Fibroblast of mammary gland (primary cell): ENCODE results near the gene STAT1.

ENCODE experiments used
- DNase-seq: peaks from one replicate; pipeline ENCODE4 v3.0.0-alpha.2; 2010; ENCODE audit warnings: low read depth
- H3K4me3 ChIP-seq: 2 replicates; pipeline ENCODE4 v1.5.1; 2011; ENCODE audit warnings: low read depth, mild to moderate bottlenecking, low read length, moderate library complexity; ENCODE audit not compliant: control insufficient read depth
- TF ChIP-seq, protein P1 (sequence below): conservative IDR thresholded peaks from 2 replicates; pipeline ENCODE4 v1.5.1; 2011; ENCODE audit warnings: low read depth, low read length, inconsistent platforms; ENCODE audit not compliant: control insufficient read depth, insufficient read depth

The STAT1 gene

DNA sequence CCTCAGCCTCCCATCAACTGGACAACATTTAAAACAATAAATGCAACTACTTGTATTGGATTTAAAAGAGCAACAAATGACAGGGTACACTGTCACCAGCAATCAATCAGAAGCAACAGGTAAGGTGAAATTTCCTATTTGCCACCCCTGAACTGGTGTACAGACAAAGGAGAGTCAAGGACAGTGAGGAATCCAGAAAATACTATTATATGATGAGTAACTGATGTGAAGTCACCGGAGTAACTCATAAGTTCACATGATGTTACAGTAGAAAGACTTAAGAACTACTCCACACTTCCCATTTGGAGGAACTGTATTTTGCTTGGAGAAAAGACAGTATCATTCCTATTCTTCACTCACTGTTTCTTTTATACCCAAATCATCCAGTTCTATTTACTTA is 4.1 kb upstream of the STAT1 start:
- H3K4me3 ChIP-seq = no peak overlapping the region
- DNase-seq = no peak
- TF ChIP-seq, protein P1, sequence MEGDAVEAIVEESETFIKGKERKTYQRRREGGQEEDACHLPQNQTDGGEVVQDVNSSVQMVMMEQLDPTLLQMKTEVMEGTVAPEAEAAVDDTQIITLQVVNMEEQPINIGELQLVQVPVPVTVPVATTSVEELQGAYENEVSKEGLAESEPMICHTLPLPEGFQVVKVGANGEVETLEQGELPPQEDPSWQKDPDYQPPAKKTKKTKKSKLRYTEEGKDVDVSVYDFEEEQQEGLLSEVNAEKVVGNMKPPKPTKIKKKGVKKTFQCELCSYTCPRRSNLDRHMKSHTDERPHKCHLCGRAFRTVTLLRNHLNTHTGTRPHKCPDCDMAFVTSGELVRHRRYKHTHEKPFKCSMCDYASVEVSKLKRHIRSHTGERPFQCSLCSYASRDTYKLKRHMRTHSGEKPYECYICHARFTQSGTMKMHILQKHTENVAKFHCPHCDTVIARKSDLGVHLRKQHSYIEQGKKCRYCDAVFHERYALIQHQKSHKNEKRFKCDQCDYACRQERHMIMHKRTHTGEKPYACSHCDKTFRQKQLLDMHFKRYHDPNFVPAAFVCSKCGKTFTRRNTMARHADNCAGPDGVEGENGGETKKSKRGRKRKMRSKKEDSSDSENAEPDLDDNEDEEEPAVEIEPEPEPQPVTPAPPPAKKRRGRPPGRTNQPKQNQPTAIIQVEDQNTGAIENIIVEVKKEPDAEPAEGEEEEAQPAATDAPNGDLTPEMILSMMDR = no peak

DNA sequence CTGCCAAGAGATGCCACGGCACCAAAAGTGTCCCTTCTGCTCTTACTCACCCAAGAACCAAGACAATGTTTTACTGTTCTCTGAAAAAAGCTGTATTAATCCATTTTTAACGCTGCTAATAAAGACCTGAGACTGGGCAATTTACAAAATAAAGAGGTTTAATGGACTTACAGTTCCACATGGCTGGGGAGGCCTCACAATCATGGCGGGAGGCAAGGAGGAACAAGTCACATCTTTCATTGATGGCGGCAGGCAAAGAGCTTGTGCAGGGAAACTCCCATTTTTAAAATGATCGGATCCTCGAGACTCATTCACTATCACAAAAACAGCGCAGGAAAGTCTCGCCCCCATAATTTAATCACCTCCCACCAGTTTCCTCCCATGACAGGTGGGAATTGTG is 1.9 kb upstream of the STAT1 start:
- TF ChIP-seq, protein P1 = no peak
- no peak for DNase-seq
- no peak overlapping the region for H3K4me3 ChIP-seq

DNA sequence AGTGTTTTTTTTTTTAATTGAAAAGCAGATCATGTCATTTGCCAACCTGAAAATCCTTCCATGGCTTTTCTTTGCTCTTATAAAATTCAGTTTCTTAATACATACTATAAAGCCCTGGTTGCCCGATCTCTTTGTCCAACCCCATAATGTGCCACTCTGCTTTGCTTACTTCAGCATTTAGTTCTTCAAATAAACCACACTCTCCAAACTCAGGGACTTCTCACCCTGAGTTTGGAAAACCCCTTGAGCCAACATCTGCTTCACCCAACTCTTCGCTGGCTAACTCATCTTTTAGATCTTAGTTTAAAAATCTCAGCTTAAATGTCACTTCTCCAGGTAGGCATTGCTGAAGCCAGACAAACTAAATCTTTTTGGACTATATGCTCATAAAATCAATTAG is 1.3 kb upstream of the STAT1 start:
- H3K4me3 ChIP-seq = no peak overlapping the region
- DNase-seq = no peak
- TF ChIP-seq, protein P1 = no peak

DNA sequence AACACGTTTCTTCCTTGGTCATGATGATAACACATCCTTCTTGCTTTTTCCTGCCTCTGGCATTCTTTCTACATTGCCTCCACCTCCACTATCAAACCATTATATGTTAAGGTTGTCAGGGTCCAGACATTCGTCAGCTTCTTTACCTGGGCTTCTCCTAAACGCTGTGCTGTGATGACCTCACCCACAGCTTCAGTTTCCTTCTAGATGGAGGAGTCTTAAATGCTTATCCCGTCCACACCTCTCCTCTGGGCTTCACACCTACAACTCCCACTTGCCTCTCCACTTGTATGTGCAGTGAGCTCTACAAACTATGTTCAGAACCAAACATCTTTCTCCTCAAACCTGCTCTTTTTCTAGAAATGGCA is 666 bp upstream of the STAT1 start:
- peak overlapping the region; percentile 77 for H3K4me3 ChIP-seq
- TF ChIP-seq, protein P1 = no peak
- DNase-seq = no peak

DNA sequence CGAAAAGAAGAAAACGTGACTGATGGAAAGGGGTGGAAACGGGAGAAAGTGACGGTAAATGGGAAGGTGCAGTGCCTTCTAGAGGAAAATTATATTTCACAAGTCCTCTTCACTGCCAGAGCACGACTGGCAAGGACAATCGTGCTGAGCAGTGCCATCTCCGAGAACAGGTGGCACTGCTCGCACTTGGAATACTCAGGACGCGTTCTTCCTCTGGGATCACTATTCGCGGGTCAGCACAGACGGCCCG is 364 bp downstream of the STAT1 start:
- peak; percentile 22 for DNase-seq
- TF ChIP-seq, protein P1 = no peak
- H3K4me3 ChIP-seq = peak overlapping the region; percentile 77

DNA sequence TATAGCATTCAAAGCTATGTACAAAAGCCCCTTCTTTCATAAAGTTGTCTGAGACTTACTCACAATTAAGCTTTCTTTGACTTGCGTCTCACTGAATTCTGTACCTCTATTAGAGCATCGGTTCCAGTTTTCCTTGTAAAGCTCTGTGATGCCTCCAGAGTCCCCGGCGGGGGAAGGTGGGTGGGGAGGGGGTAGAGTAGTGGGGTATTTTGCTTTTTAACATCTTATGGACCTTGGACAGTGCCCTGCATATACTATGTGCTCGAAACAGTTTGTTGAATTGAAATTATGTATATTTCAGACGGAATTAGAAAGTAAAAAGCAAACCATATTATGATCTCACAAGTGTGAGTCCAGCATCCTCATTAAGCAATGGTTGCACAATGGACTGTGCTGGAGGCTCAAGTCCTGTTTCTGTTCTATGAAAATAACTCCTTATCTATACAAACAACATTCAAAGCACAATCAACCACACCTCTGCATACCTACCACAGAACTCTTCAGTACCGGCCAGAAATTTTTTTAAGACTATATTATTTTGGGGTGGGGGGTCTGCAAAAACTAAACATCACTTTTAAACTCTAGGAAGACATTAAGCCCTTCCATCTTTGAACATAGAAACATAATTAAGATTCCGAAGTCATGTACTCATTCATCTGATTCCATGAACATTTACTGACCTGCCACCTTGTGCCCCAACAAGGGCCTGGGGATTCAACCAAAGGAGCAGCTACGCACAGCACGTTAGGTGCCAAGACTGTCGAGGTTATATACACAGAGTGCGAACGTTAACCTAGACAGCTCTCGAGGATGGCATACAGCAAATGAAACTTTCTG is 908 bp downstream of the STAT1 start:
- peak; percentile 49 for DNase-seq
- TF ChIP-seq, protein P1 = no peak
- peak overlapping the region; percentile 77 for H3K4me3 ChIP-seq

DNA sequence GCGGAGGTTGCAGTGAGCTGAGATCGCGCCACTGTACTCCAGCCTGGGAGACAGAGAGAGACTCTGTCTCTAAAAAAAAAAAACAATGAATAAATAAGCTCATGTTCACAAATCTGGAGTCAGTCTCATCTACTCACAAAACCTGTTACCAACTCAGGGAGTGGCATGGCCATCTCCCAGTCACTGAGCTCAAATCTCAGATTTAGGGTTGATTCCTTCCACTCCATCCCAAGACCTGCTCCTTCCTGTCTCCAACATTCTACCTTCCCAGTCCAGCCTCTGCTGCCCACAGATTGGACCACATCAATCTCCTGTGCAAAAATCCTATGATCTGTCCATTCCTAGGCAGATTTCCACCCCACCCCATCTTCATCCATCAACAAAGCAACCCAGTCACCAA is 1.6 kb downstream of the STAT1 start:
- no peak for DNase-seq
- TF ChIP-seq, protein P1 = no peak
- peak overlapping the region; percentile 77 for H3K4me3 ChIP-seq
